NB4 (cell line): Measurements from ENCODE around the gene COX7A2L.

Experiments
- POLR2A ChIP-seq: IDR thresholded peaks from 2 replicates; pipeline ENCODE4 v1.6.1; 2011; ENCODE audit warnings: mild to moderate bottlenecking; ENCODE audit not compliant: insufficient read length; ENCODE audit errors: extremely low read depth
- TF ChIP-seq, protein P1 (sequence below): IDR thresholded peaks from one replicate; pipeline ENCODE4 v1.5.1; 2012; ENCODE audit warnings: low read depth, low read length

DNA sequence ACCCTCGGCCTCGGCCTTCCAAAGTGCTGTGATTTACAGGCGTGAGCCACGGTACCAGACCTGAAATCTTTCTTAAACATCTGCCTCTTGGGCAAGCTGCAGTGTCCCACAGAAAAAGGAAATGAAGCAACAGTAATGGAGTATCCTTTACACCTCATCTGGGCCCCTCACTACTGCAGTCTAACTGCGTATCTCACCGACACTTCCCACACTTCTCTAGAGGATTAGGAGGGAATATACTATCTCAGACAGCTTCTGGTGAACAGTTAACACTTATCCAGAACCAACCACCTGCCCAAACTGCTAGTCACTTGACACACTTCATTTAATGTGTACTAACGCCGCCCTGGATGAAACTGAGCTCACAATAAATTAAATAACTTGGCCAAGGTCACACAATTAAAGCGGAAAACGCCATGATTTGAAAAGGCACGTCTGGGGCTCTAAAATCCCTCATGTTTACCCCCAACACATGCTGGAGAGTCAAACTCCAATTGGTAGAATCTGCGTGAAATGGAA lies 993 bp downstream of the COX7A2L start:
- TF ChIP-seq POLR2A, result no peak
- TF ChIP-seq, protein P1, sequence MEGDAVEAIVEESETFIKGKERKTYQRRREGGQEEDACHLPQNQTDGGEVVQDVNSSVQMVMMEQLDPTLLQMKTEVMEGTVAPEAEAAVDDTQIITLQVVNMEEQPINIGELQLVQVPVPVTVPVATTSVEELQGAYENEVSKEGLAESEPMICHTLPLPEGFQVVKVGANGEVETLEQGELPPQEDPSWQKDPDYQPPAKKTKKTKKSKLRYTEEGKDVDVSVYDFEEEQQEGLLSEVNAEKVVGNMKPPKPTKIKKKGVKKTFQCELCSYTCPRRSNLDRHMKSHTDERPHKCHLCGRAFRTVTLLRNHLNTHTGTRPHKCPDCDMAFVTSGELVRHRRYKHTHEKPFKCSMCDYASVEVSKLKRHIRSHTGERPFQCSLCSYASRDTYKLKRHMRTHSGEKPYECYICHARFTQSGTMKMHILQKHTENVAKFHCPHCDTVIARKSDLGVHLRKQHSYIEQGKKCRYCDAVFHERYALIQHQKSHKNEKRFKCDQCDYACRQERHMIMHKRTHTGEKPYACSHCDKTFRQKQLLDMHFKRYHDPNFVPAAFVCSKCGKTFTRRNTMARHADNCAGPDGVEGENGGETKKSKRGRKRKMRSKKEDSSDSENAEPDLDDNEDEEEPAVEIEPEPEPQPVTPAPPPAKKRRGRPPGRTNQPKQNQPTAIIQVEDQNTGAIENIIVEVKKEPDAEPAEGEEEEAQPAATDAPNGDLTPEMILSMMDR, result no peak
